Astrocyte (in vitro differentiated cells and primary cell): ENCODE measurements around the gene MAPKAP1.

Experiments
- CTCF ChIP-seq: IDR thresholded peaks from 2 replicates; pipeline ENCODE4 v1.5.1; 2011; ENCODE audit warnings: low read depth, mild to moderate bottlenecking, inconsistent platforms, low read length, moderate library complexity; ENCODE audit not compliant: insufficient read depth
- EZH2 ChIP-seq: IDR thresholded peaks from 2 replicates; pipeline ENCODE4 v1.6.1; 2012; ENCODE audit warnings: mild to moderate bottlenecking, low read length, inconsistent platforms; ENCODE audit not compliant: insufficient read depth

GRCh38 chr9:125565126-125565525 lies 141.9 kb downstream of the MAPKAP1 start:
- no peak for TF ChIP-seq CTCF
- TF ChIP-seq EZH2 = no peak
